ENCODE measurements around the gene SOX5. TPM values are rescaled to one million over a fixed set of nuclear protein-coding genes. Genes with fewer than 3 reads are reported as not detected.

The SOX5 gene
- total and polyA plus RNA-seq, 2 donors = 0.64 to 2.0 TPM

- Histone ChIP-seq H3K27me3 (ENCODE audit: control insufficient read depth in 2 of 2, insufficient read depth in 1 of 2, low read length in 1 of 2) (no peaks in the 10 kb centered on the region), H3K4me3 (ENCODE audit: low read length in 2 of 2) (no peak overlapping the region), H3K9me3 (ENCODE audit: control insufficient read depth in 2 of 2, insufficient read depth in 1 of 2, low read length in 1 of 2) (no peaks in the 10 kb centered on the region), H3K4me1 (ENCODE audit: control insufficient read depth in 2 of 2, insufficient read depth in 2 of 2, low read length in 2 of 2) (no peaks in the 10 kb centered on the region), H3K27ac (ENCODE audit: low read depth in 1 of 2, low read length in 1 of 2) (no peak overlapping the region), H3K36me3 (ENCODE audit: control insufficient read depth in 2 of 2, insufficient read depth in 2 of 2, low read length in 1 of 2) (no peaks in the 10 kb centered on the region)
- no peak for DNase-seq (ENCODE audit: low read depth in 6 of 9, low spot score in 9 of 9)
- 93% methylated on average over 6 of the region's 6 CpGs for WGBS
Measured at GRCh38 chr12:23708185-23708837, 241.2 kb downstream of the SOX5 start.

GRCh38 chr12:23707270-23707669, 242.2 kb downstream of the SOX5 start:
- no peaks in the 10 kb centered on the region for H3K9me3 ChIP-seq (ENCODE audit: control insufficient read depth in 2 of 2, insufficient read depth in 1 of 2, low read length in 1 of 2)
- no peak for DNase-seq (ENCODE audit: low read depth in 6 of 9, low spot score in 9 of 9)
- H3K4me3 ChIP-seq (ENCODE audit: low read length in 2 of 2) = no peak overlapping the region
- H3K27me3 ChIP-seq (ENCODE audit: control insufficient read depth in 2 of 2, insufficient read depth in 1 of 2, low read length in 1 of 2) = no peaks in the 10 kb centered on the region
- no peaks in the 10 kb centered on the region for H3K36me3 ChIP-seq (ENCODE audit: control insufficient read depth in 2 of 2, insufficient read depth in 2 of 2, low read length in 1 of 2)
- 93% methylated on average over 5 of the region's 5 CpGs for WGBS
- no peak overlapping the region for H3K27ac ChIP-seq (ENCODE audit: low read depth in 1 of 2, low read length in 1 of 2)
- H3K4me1 ChIP-seq (ENCODE audit: control insufficient read depth in 2 of 2, insufficient read depth in 2 of 2, low read length in 2 of 2) = no peaks in the 10 kb centered on the region

- no peak overlapping the region for H3K4me3 ChIP-seq (ENCODE audit: low read length in 2 of 2)
- DNase-seq (ENCODE audit: low read depth in 6 of 9, low spot score in 9 of 9) = no peak
- H3K36me3 ChIP-seq (ENCODE audit: control insufficient read depth in 2 of 2, insufficient read depth in 2 of 2, low read length in 1 of 2) = no peaks in the 10 kb centered on the region
- H3K27ac ChIP-seq (ENCODE audit: low read depth in 1 of 2, low read length in 1 of 2) = no peak overlapping the region
- no peaks in the 10 kb centered on the region for H3K9me3 ChIP-seq (ENCODE audit: control insufficient read depth in 2 of 2, insufficient read depth in 1 of 2, low read length in 1 of 2)
- WGBS = 79% methylated on average over 6 of the region's 6 CpGs
- no peaks in the 10 kb centered on the region for H3K4me1 ChIP-seq (ENCODE audit: control insufficient read depth in 2 of 2, insufficient read depth in 2 of 2, low read length in 2 of 2)
- no peaks in the 10 kb centered on the region for H3K27me3 ChIP-seq (ENCODE audit: control insufficient read depth in 2 of 2, insufficient read depth in 1 of 2, low read length in 1 of 2)
Measured at GRCh38 chr12:23704992-23705943, 244.2 kb downstream of the SOX5 start.

DNA sequence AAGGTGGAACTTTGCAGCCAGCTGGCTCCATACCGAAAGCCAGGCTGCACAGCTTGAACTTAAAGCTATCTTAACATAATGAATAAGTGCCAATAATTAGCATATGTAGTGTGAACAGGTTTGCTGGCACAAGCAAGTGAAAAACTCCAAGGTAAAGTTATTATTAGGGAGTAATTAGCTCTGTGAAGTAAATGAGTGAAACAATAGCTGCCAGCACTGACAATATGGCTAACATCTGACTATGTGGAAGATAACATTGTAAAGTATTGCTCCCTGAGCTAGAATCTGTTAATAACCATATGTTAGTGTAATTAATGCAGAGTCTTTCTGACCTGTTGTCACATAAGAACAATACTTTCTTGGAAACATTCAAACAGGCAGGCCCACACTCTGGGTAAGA, 246.4 kb downstream of the SOX5 start:
- 95% methylated on average over 1 of the region's 1 CpG for WGBS
- no peak overlapping the region for H3K4me3 ChIP-seq (ENCODE audit: low read length in 2 of 2)
- H3K36me3 ChIP-seq (ENCODE audit: control insufficient read depth in 2 of 2, insufficient read depth in 2 of 2, low read length in 1 of 2) = no peaks in the 10 kb centered on the region
- H3K27ac ChIP-seq (ENCODE audit: low read depth in 1 of 2, low read length in 1 of 2) = no peak overlapping the region
- H3K9me3 ChIP-seq (ENCODE audit: control insufficient read depth in 2 of 2, insufficient read depth in 1 of 2, low read length in 1 of 2) = no peaks in the 10 kb centered on the region
- no peaks in the 10 kb centered on the region for H3K27me3 ChIP-seq (ENCODE audit: control insufficient read depth in 2 of 2, insufficient read depth in 1 of 2, low read length in 1 of 2)
- H3K4me1 ChIP-seq (ENCODE audit: control insufficient read depth in 2 of 2, insufficient read depth in 2 of 2, low read length in 2 of 2) = no peaks in the 10 kb centered on the region
- DNase-seq (ENCODE audit: low read depth in 6 of 9, low spot score in 9 of 9) = no peak

DNA sequence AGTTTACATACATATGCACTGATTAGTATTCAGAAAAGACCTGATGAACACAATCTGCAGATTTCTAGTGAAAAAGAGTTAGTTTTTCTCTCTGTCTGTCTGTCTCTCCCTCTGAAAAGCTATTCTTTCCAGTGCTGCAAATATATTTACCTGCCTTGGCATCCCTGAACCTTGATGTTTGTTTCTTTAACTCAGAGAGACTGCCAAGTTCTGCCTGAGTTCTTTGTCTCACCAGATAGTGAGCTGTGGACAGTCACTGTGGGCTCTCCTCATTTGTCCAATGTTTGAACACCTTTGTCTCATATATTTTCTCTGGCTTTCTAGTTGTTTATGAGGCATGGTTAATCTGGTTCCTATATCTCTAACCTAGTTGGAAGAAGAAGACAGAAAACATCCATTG, 250.4 kb downstream of the SOX5 start:
- H3K36me3 ChIP-seq (ENCODE audit: control insufficient read depth in 2 of 2, insufficient read depth in 2 of 2, low read length in 1 of 2) = no peaks in the 10 kb centered on the region
- H3K27me3 ChIP-seq (ENCODE audit: control insufficient read depth in 2 of 2, insufficient read depth in 1 of 2, low read length in 1 of 2) = no peaks in the 10 kb centered on the region
- no peak for DNase-seq (ENCODE audit: low read depth in 6 of 9, low spot score in 9 of 9)
- H3K4me3 ChIP-seq (ENCODE audit: low read length in 2 of 2) = no peak overlapping the region
- no peaks in the 10 kb centered on the region for H3K9me3 ChIP-seq (ENCODE audit: control insufficient read depth in 2 of 2, insufficient read depth in 1 of 2, low read length in 1 of 2)
- no peak overlapping the region for H3K27ac ChIP-seq (ENCODE audit: low read depth in 1 of 2, low read length in 1 of 2)
- H3K4me1 ChIP-seq (ENCODE audit: control insufficient read depth in 2 of 2, insufficient read depth in 2 of 2, low read length in 2 of 2) = no peaks in the 10 kb centered on the region

DNA sequence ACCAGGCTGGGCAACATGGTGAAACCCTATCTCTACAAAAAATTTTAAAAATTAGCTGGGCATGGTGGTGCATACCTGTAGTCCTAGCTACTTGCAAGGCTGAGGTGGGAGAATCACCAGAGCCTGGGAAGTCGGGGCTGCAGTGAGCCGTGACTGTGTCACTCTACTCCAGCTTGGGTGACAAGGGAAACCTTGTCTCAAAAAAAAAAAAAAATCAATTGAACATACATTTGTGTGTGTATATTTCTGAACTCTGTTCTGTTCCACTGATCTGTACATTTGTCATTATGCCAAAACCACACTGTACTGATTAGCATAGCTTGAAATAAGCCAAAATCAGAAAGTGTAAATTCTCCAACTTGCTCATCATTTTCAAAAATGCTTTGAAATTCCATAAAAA, 254.6 kb downstream of the SOX5 start:
- Histone ChIP-seq H3K27ac (ENCODE audit: low read depth in 1 of 2, low read length in 1 of 2) (no peak overlapping the region), H3K36me3 (ENCODE audit: control insufficient read depth in 2 of 2, insufficient read depth in 2 of 2, low read length in 1 of 2) (no peaks in the 10 kb centered on the region), H3K9me3 (ENCODE audit: control insufficient read depth in 2 of 2, insufficient read depth in 1 of 2, low read length in 1 of 2) (no peaks in the 10 kb centered on the region), H3K4me1 (ENCODE audit: control insufficient read depth in 2 of 2, insufficient read depth in 2 of 2, low read length in 2 of 2) (no peaks in the 10 kb centered on the region), H3K27me3 (ENCODE audit: control insufficient read depth in 2 of 2, insufficient read depth in 1 of 2, low read length in 1 of 2) (no peaks in the 10 kb centered on the region), H3K4me3 (ENCODE audit: low read length in 2 of 2) (no peak overlapping the region)
- no peak for DNase-seq (ENCODE audit: low read depth in 6 of 9, low spot score in 9 of 9)
- WGBS = 97% methylated on average over 2 of the region's 2 CpGs

GRCh38 chr12:23694307-23694706, 255.2 kb downstream of the SOX5 start:
- H3K4me1 ChIP-seq (ENCODE audit: control insufficient read depth in 2 of 2, insufficient read depth in 2 of 2, low read length in 2 of 2) = no peaks in the 10 kb centered on the region
- H3K4me3 ChIP-seq (ENCODE audit: low read length in 2 of 2) = no peak overlapping the region
- no peaks in the 10 kb centered on the region for H3K36me3 ChIP-seq (ENCODE audit: control insufficient read depth in 2 of 2, insufficient read depth in 2 of 2, low read length in 1 of 2)
- no peak overlapping the region for H3K27ac ChIP-seq (ENCODE audit: low read depth in 1 of 2, low read length in 1 of 2)
- no peaks in the 10 kb centered on the region for H3K9me3 ChIP-seq (ENCODE audit: control insufficient read depth in 2 of 2, insufficient read depth in 1 of 2, low read length in 1 of 2)
- no peak for DNase-seq (ENCODE audit: low read depth in 6 of 9, low spot score in 9 of 9)
- H3K27me3 ChIP-seq (ENCODE audit: control insufficient read depth in 2 of 2, insufficient read depth in 1 of 2, low read length in 1 of 2) = no peaks in the 10 kb centered on the region

DNA sequence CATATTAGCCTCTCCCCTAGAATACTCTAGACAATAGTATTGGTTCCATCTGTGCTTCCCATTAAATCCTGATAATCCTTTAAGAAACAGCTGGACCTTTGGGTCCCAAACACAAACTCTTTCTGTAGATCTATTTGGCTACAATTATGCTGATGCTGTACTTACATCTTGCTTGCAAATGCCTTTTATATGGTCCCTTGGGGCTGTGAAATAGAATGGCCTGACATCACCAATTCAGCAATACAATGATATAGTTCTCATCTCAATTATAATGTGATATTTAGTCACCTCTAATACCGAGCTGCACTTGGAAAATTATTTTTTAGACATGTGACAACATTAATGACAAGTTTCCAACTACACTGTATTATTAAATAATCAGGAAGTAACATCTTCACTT, 261.5 kb downstream of the SOX5 start:
- WGBS = 80% methylated on average over 1 of the region's 1 CpG

DNA sequence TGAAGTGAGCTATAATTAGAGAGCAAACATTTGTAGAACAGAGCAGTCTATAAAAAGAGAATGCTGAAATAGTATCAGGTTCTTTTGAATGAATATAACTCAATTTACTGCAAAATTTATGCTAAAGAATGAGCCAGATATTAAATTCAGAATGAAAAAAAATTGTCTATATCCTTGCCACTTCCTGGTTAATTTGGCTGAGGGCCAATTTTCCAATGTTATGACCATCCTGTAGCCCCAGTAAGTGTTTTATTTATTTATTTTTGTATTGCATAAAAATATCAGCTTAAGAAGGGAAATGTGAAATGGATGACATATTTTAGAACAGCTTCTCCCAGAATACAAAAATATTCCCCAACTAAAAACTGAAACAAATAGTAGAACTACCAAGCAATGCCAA, 263.4 kb downstream of the SOX5 start:
- no peaks in the 10 kb centered on the region for H3K9me3 ChIP-seq (ENCODE audit: control insufficient read depth in 2 of 2, insufficient read depth in 1 of 2, low read length in 1 of 2)
- no peak overlapping the region for H3K27ac ChIP-seq (ENCODE audit: low read depth in 1 of 2, low read length in 1 of 2)
- DNase-seq (ENCODE audit: low read depth in 6 of 9, low spot score in 9 of 9) = no peak
- H3K27me3 ChIP-seq (ENCODE audit: control insufficient read depth in 2 of 2, insufficient read depth in 1 of 2, low read length in 1 of 2) = no peaks in the 10 kb centered on the region
- no peaks in the 10 kb centered on the region for H3K36me3 ChIP-seq (ENCODE audit: control insufficient read depth in 2 of 2, insufficient read depth in 2 of 2, low read length in 1 of 2)
- H3K4me3 ChIP-seq (ENCODE audit: low read length in 2 of 2) = no peak overlapping the region
- no peaks in the 10 kb centered on the region for H3K4me1 ChIP-seq (ENCODE audit: control insufficient read depth in 2 of 2, insufficient read depth in 2 of 2, low read length in 2 of 2)

More for the DNA sequence above, 261.5 kb downstream of the SOX5 start:
- DNase-seq (ENCODE audit: low read depth in 6 of 9, low spot score in 9 of 9) = no peak
- Histone ChIP-seq H3K27me3 (ENCODE audit: control insufficient read depth in 2 of 2, insufficient read depth in 1 of 2, low read length in 1 of 2) (no peaks in the 10 kb centered on the region), H3K4me3 (ENCODE audit: low read length in 2 of 2) (no peak overlapping the region), H3K9me3 (ENCODE audit: control insufficient read depth in 2 of 2, insufficient read depth in 1 of 2, low read length in 1 of 2) (no peaks in the 10 kb centered on the region), H3K27ac (ENCODE audit: low read depth in 1 of 2, low read length in 1 of 2) (no peak overlapping the region), H3K4me1 (ENCODE audit: control insufficient read depth in 2 of 2, insufficient read depth in 2 of 2, low read length in 2 of 2) (no peaks in the 10 kb centered on the region), H3K36me3 (ENCODE audit: control insufficient read depth in 2 of 2, insufficient read depth in 2 of 2, low read length in 1 of 2) (no peaks in the 10 kb centered on the region)

All from thymus (tissue), 11 donors.